Activated T-helper 17 cell treated with anti-CD3 and anti-CD28 coated beads, Interleukin-2, amount 50 U/mL, for 72 hours (primary cell): ENCODE measurements around the gene CHL1. TPM values are rescaled to one million over a fixed set of nuclear protein-coding genes. Genes with fewer than 3 reads are reported as not detected.

Experiments
- ATAC-seq: fragments of 150-1000 bp; cut with Tn5 transposase; replicated peaks from 2 replicates; pipeline ENCODE4 v1.10.0; 2021; ENCODE audit warnings: mild to moderate bottlenecking, moderate library complexity
- H3K27ac Mint-ChIP-seq: one replicate; pipeline ENCODE4 v1.8.0; 2022; ENCODE audit warnings: mixed read lengths
- H3K27me3 Mint-ChIP-seq: one replicate; pipeline ENCODE4 v1.8.0; 2022; ENCODE audit warnings: mixed read lengths
- H3K36me3 Mint-ChIP-seq: one replicate; pipeline ENCODE4 v1.8.0; 2022; ENCODE audit warnings: low read depth, mild to moderate bottlenecking, mixed read lengths
- H3K4me1 Mint-ChIP-seq: one replicate; pipeline ENCODE4 v1.8.0; 2022; ENCODE audit warnings: mixed read lengths
- H3K4me3 Mint-ChIP-seq: one replicate; pipeline ENCODE4 v1.8.0; 2022; ENCODE audit warnings: mild to moderate bottlenecking, mixed read lengths
- H3K9me3 Mint-ChIP-seq: one replicate; pipeline ENCODE4 v1.8.0; 2022; ENCODE audit warnings: mixed read lengths
- total RNA-seq, 2 donors: library from RNA; stranded (reverse); gene quantifications; one replicate each; pipeline ENCODE4 v1.2.3, GENCODE V29; 2022

Gene CHL1
- total RNA-seq, 2 donors from 2014 or later, result not detected

GRCh38 chr3:318903-319302 lies 122.3 kb downstream of the CHL1 start:
- H3K36me3 Mint-ChIP-seq, result no peaks in the 10 kb centered on the region
- no peak for ATAC-seq

DNA sequence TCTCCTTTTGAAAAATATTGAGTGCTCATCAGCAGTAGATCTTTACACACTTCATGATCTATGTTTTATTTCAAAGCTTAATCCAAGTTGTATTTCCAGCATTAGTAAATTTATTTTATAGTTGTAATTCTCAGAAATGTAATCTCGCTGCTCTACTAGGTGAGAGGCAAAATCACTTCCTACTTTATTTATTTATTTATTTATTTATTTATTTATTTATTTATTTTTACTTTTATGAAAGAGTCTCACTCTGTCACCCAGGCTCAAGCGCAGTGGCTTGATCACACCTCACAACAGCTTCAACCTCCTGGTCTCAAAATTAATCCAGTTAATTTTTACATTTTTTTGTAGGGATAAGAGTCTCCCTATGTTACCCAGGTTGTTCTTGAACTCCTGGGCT lies 127.9 kb downstream of the CHL1 start:
- Mint-ChIP-seq H3K27me3 (no peaks in the 10 kb centered on the region), H3K9me3 (no peaks in the 10 kb centered on the region), H3K4me1 (no peaks in the 10 kb centered on the region), H3K27ac (no peak overlapping the region), H3K36me3 (no peaks in the 10 kb centered on the region), H3K4me3 (no peak overlapping the region)
- no peak for ATAC-seq

More at GRCh38 chr3:318903-319302, 122.3 kb downstream of the CHL1 start:
- no peak overlapping the region for H3K27ac Mint-ChIP-seq
- no peaks in the 10 kb centered on the region for H3K9me3 Mint-ChIP-seq
- H3K27me3 Mint-ChIP-seq, result no peaks in the 10 kb centered on the region
- no peak overlapping the region for H3K4me3 Mint-ChIP-seq
- no peaks in the 10 kb centered on the region for H3K4me1 Mint-ChIP-seq

- H3K27me3 Mint-ChIP-seq, result no peaks in the 10 kb centered on the region
- no peak overlapping the region for H3K4me3 Mint-ChIP-seq
- no peaks in the 10 kb centered on the region for H3K9me3 Mint-ChIP-seq
- no peak for ATAC-seq
- H3K4me1 Mint-ChIP-seq, result no peaks in the 10 kb centered on the region
- no peaks in the 10 kb centered on the region for H3K36me3 Mint-ChIP-seq
- H3K27ac Mint-ChIP-seq, result no peak overlapping the region
Measured at GRCh38 chr3:325495-325894, 128.9 kb downstream of the CHL1 start.

DNA sequence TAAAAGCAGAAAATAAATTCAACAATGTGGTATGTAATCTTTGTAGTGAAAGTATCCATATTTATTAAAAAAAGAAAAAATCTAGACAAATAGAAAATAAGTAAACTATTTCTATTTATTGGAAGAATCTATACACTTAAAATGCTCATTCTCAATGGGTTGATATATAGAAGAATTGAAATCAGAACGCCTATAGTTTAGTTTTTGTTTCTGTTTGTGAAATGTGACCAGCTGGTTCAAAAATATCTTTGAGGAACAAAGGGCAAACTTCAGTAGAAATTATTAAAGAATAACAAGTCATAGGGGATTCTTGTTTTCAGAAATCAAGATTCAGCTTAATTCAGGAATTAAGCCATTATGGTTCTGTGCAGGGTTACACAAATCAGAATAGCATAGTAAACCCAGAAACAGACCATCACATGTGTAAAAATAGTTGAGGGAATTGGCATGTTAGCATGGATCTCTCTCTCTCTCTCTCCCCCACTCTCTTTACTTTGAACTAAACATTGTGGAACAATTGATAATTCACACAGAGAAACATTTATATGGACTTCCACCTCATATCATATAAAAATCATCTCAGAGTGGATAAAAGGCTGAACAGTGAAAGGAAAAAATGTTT lies 134.0 kb downstream of the CHL1 start:
- no peak overlapping the region for H3K4me3 Mint-ChIP-seq
- H3K27ac Mint-ChIP-seq, result no peak overlapping the region

DNA sequence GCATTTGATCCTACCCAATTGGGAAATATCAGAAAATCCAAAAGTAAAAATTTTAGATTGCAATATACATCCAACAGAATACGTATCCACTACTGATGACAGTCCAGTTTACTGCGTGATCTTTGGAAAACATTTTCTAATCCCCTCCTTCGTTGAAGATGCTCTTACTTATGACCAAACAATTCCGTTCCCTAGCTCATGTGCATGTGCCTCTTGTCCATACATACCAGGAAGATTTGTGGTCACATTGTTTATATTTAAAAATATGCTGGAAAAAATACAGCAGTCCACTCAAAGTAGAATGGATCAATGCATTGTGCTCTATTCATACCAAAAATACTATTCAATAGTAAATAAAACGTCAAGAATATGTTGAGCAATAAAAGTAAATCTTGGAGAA lies 135.3 kb downstream of the CHL1 start:
- Mint-ChIP-seq H3K9me3 (no peaks in the 10 kb centered on the region), H3K4me1 (no peaks in the 10 kb centered on the region), H3K36me3 (no peaks in the 10 kb centered on the region), H3K27ac (no peak overlapping the region), H3K4me3 (no peak overlapping the region), H3K27me3 (no peaks in the 10 kb centered on the region)
- ATAC-seq, result no peak

More for the DNA sequence above, 134.0 kb downstream of the CHL1 start:
- no peak for ATAC-seq
- Mint-ChIP-seq H3K36me3 (no peaks in the 10 kb centered on the region), H3K27me3 (no peaks in the 10 kb centered on the region), H3K9me3 (no peaks in the 10 kb centered on the region), H3K4me1 (no peaks in the 10 kb centered on the region)

GRCh38 chr3:332701-333100 lies 136.1 kb downstream of the CHL1 start:
- Mint-ChIP-seq H3K9me3 (no peaks in the 10 kb centered on the region), H3K4me3 (no peak overlapping the region), H3K27ac (no peak overlapping the region), H3K36me3 (no peaks in the 10 kb centered on the region), H3K27me3 (no peaks in the 10 kb centered on the region), H3K4me1 (no peaks in the 10 kb centered on the region)
- ATAC-seq, result no peak

GRCh38 chr3:335240-335639 lies 138.7 kb downstream of the CHL1 start:
- Mint-ChIP-seq H3K9me3 (no peaks in the 10 kb centered on the region), H3K4me3 (no peak overlapping the region), H3K27ac (no peak overlapping the region), H3K36me3 (no peaks in the 10 kb centered on the region), H3K4me1 (no peaks in the 10 kb centered on the region), H3K27me3 (no peaks in the 10 kb centered on the region)
- no peak for ATAC-seq

DNA sequence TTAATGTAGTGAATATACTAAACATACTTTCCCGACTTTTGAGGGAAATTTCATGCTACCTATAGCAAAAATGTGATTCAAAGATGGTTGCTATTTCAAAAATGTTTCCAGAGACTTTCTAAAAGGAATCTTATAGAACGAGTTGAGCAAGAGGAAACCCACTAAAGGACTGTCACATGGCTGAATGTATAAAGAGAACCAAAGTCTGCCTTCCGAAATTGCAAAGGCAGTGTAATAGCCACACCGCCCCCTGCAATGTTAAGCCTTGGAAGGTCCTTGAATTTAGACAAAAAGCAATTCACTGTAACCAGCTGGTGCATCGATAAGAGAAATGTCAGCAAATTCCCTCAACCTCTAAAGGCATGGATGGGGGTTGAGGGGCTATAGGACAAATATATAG lies 142.8 kb downstream of the CHL1 start:
- Mint-ChIP-seq H3K27me3 (no peaks in the 10 kb centered on the region), H3K4me1 (no peaks in the 10 kb centered on the region), H3K27ac (no peak overlapping the region), H3K4me3 (no peak overlapping the region), H3K9me3 (no peaks in the 10 kb centered on the region), H3K36me3 (no peaks in the 10 kb centered on the region)
- no peak for ATAC-seq

GRCh38 chr3:341998-342397 lies 145.4 kb downstream of the CHL1 start:
- H3K27me3 Mint-ChIP-seq, result no peaks in the 10 kb centered on the region
- H3K9me3 Mint-ChIP-seq, result no peaks in the 10 kb centered on the region
- no peak for ATAC-seq
- H3K36me3 Mint-ChIP-seq, result no peaks in the 10 kb centered on the region
- no peaks in the 10 kb centered on the region for H3K4me1 Mint-ChIP-seq
- no peak overlapping the region for H3K4me3 Mint-ChIP-seq
- H3K27ac Mint-ChIP-seq, result no peak overlapping the region

DNA sequence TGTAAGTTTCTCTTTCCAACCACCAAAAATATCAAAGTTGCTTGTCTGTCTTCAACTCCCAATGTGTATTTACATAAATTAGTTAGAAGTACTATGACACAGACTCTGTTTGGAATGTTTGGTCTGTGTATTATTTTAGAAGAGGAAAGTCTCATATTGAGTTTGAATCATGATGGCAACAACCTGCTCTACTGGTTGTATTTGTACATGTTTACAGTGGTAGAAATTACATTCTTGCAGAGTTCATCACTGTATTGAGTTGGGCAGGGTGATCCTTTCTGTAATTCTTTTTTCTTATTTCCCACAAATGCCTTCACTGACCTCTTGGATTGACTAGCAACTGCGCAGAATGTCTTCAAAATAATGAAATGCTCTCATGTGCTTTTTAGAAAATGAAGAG lies 149.6 kb downstream of the CHL1 start:
- no peak overlapping the region for H3K27ac Mint-ChIP-seq
- ATAC-seq, result no peak
- H3K27me3 Mint-ChIP-seq, result no peaks in the 10 kb centered on the region
- no peaks in the 10 kb centered on the region for H3K4me1 Mint-ChIP-seq
- no peaks in the 10 kb centered on the region for H3K36me3 Mint-ChIP-seq
- no peaks in the 10 kb centered on the region for H3K9me3 Mint-ChIP-seq
- H3K4me3 Mint-ChIP-seq, result no peak overlapping the region

DNA sequence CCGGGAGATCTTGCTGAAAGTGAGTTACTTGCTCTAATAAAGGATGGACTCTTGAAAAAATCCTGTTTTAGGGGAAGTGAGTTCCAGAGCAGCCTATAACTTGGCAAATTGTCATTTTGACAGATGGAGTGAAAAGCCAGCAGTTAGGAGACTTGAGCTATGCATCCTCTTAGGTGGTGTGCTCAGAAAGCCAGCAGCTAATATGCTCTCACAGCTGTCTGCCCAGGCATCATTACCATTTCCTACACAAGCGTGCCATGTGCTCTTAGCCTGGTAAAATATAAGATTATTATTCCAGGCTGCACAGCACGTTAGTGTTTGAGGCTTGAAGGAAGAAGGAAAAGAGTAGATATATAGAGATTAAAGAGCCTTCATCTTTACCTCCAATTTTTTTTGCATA lies 151.0 kb downstream of the CHL1 start:
- no peaks in the 10 kb centered on the region for H3K4me1 Mint-ChIP-seq
- H3K36me3 Mint-ChIP-seq, result no peaks in the 10 kb centered on the region
- no peak overlapping the region for H3K4me3 Mint-ChIP-seq
- H3K27me3 Mint-ChIP-seq, result no peaks in the 10 kb centered on the region
- no peaks in the 10 kb centered on the region for H3K9me3 Mint-ChIP-seq
- ATAC-seq, result no peak
- no peak overlapping the region for H3K27ac Mint-ChIP-seq

DNA sequence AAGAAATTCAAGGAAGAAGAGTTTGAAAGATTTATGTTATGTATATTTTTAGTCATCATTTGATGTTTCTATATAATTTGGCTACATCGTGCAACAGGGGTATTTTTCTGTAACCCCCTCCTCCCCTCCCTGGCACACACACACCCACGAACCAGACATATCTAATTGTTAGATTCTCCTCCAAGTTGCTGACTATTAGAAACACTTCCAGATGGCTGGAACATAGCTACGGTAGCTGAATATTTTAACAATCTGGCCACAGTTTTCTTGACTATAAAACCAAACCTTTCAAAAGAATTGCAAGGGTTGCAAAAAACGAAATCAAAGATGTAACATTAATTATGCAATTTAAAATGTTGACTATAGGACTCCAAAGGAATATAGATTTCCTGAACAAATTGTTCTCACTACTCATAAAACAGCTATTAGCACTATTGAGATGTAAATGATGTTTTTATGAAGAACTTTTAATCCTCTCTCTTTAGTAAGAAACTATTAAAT lies 154.4 kb downstream of the CHL1 start:
- ATAC-seq, result no peak
- Mint-ChIP-seq H3K4me1 (peaks cover 3% of the 10 kb centered on the region), H3K9me3 (no peaks in the 10 kb centered on the region), H3K36me3 (no peaks in the 10 kb centered on the region), H3K27ac (no peak overlapping the region), H3K27me3 (no peaks in the 10 kb centered on the region), H3K4me3 (no peak overlapping the region)

DNA sequence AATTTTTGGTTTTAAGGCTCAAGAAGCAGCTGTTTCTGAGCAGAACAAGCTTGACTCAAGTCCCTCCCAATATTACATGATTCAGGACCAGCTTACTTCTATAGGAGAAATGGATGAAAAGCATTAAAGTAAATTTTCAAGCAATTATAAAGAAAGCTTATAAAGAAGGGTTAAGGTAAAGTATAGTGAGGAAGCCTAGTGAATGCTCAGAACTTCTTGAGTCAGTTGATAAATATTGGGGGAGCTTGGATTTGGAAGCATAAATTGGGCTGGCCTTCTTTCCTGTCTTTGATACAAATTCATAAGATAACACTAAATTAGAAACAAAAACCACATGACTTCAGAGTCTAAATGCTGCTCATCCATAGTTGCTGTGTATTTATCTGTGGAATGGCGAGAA lies 156.0 kb downstream of the CHL1 start:
- Mint-ChIP-seq H3K27me3 (no peaks in the 10 kb centered on the region), H3K27ac (no peak overlapping the region), H3K4me3 (no peak overlapping the region), H3K4me1 (peaks cover 3% of the 10 kb centered on the region), H3K9me3 (no peaks in the 10 kb centered on the region), H3K36me3 (no peaks in the 10 kb centered on the region)
- ATAC-seq, result no peak

DNA sequence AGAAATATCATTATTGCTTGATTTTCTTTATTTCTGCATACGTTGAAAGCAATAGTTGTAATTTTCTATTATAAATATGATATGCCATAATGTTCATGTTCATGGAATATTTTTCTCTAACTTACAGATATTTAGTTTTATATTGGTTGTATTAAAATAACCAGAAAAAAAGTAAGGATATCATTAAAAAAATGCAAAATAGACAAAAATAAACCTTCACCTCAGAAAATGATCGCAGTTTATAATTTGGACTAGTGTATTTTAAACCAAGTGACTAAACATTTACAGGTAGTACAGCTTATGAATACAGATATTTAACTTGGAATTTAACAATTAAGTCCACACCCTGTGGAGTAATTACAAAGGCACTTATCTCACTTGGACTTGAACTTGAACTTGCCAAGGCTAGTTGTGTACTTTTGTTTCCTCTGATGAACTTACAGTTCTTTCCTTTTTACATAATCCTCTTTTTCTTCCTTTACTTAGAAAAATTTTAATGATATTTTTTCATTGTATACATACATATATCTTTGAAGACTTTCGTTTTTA lies 156.7 kb downstream of the CHL1 start:
- Mint-ChIP-seq H3K4me1 (peaks cover 3% of the 10 kb centered on the region), H3K27ac (no peak overlapping the region), H3K27me3 (no peaks in the 10 kb centered on the region), H3K4me3 (no peak overlapping the region), H3K9me3 (no peaks in the 10 kb centered on the region), H3K36me3 (no peaks in the 10 kb centered on the region)
- ATAC-seq, result no peak

DNA sequence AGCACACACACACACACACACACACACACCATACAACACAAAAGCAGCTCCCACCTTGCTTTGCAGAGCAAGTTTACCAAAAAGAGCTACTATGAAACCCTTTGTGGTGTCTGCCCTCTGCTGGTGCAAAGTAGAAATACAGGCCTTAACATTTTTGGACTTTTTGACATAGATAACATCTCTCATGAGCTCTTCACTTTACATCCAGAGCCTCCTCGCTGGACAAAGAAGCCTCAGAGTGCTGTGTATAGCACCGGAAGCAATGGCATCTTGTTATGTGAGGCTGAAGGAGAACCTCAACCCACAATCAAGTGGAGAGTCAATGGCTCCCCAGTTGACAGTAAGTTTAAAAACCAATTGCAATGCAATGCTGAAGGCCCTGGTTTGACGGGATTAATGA lies 157.9 kb downstream of the CHL1 start:
- Mint-ChIP-seq H3K36me3 (no peaks in the 10 kb centered on the region), H3K27me3 (no peaks in the 10 kb centered on the region), H3K9me3 (no peaks in the 10 kb centered on the region), H3K4me3 (no peak overlapping the region), H3K4me1 (peaks cover 3% of the 10 kb centered on the region), H3K27ac (no peak overlapping the region)
- ATAC-seq, result no peak

GRCh38 chr3:355622-356021 lies 159.1 kb downstream of the CHL1 start:
- H3K9me3 Mint-ChIP-seq, result no peaks in the 10 kb centered on the region
- H3K36me3 Mint-ChIP-seq, result no peaks in the 10 kb centered on the region
- ATAC-seq, result no peak
- no peak overlapping the region for H3K4me3 Mint-ChIP-seq
- H3K27ac Mint-ChIP-seq, result no peak overlapping the region
- peaks cover 3% of the 10 kb centered on the region for H3K4me1 Mint-ChIP-seq
- H3K27me3 Mint-ChIP-seq, result no peaks in the 10 kb centered on the region
